Caki2 (cell line): ENCODE measurements around the gene ASIC2. TPM values are rescaled to one million over a fixed set of nuclear protein-coding genes. Genes with fewer than 3 reads are reported as not detected.

ENCODE experiments used
- DNase-seq: peaks from one replicate; pipeline ENCODE4 v3.0.0-alpha.2; 2015; ENCODE audit warnings: low read depth
- in situ Hi-C: cut with HindIII; loops from 2 replicates; pipeline ENCODE4 v1.10.0; 2016; ENCODE audit warnings: low sequenced_read_pairs, low pct_unique_long_range_greater_than_20kb, mixed read lengths
- total RNA-seq: library from RNA; depleted of rRNA; stranded (reverse); fragments of >200 nt; shearing (Covaris generic); gene quantifications from 2 replicates; pipeline ENCODE4 v1.2.3, GENCODE V29; 2014; ENCODE audit warnings: low replicate concordance

The ASIC2 gene
- total RNA-seq, 1 experiment from 2014 or later, result 2.4 TPM

DNA sequence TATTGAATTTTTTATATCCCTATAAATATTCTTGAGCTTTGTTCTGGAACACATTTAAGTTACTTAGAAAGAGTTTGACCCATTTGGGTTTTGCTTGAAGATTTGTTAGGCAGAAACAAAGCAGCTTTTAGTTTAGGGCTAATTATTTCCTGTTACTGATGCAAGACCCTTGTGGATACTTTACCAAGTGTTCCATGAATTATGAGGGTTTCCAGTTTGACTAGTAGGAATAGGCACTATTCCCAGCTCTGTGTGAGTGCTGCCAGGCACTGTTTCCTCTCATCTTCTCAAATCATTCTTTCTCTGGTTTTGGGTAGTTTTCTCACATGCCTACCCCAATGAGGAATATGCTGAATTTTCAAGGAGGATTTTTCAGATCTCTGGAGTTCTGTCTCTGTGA, 221.4 kb downstream of the ASIC2 start:
- DNase-seq, result no peak
- in situ Hi-C loops, result no loop called here

DNA sequence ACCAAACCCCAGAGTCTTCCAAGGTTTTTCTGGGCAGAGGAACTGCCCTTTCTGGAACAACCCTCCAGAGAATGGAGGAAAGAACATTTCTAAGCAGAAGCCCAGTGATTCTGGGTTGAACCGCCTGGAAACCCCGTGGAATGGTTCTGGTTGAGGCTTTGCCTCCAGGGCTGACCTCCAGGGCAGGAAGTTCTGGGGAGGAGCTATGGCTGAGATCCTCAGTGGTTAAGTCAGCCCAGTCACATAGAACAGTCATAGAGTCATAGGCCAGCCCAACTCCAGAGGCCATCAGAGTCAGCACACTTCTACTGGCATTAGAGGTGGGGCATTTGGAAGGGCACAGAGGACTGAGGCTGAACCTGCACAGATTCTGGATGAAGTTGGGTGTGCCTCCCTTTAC, 235.5 kb downstream of the ASIC2 start:
- in situ Hi-C loops, result no loop called here
- no peak for DNase-seq

DNA sequence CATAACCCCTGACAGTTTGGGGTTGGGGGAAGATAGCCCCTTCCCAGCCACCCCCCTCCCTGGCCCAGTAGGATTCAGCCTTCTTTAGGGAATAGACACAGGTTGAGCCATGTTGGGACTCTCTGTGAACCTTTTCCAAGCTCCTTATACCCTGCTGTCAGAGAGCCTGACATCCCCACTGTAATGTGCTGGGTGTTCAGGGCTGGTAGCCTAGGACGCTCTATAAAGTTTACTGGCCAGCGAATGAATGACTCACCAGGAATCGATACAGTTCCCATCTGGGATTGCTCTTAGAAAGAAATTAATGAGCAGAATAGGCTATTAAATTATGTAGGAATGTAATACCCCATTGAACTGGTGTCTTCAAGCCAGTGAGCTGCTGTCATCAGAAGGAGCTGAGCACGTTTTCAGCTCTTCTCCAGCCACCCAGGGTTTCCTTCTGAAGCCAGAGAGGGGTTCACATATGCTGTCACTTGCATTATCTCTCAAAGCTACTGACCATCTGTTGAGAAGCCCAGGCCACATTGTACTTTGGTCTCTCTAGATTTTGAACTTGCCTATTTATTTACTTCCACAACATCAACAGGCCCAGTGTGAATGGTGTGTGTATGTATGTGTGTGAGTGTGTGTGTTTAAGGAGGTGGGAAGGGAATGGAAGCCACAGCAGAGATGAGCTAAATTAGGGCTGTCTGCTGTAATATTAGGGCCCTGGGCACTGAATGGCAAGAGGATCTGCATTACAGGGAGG, 236.5 kb downstream of the ASIC2 start:
- no peak for DNase-seq
- in situ Hi-C loops, result no loop called here

DNA sequence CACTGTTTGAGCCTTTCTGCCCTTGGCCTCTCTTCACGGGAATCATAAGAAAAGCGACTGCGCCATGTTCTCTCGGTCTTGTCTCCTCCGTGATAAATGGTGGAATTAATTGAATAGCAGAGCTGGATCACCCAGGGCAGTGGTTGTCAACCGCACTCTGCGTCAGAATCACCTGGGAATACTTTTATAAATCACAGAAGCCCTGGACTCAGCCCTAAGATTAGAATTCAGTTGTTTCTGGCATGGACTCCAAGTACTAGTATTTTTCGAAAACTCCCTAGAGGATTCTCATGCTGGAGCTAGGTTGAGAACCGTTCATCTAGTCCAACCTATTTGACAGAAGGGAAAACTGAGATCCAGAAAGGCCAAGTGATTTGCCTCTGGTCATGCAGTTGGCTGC, 237.3 kb downstream of the ASIC2 start:
- DNase-seq, result no peak
- in situ Hi-C loops, result no loop called here

DNA sequence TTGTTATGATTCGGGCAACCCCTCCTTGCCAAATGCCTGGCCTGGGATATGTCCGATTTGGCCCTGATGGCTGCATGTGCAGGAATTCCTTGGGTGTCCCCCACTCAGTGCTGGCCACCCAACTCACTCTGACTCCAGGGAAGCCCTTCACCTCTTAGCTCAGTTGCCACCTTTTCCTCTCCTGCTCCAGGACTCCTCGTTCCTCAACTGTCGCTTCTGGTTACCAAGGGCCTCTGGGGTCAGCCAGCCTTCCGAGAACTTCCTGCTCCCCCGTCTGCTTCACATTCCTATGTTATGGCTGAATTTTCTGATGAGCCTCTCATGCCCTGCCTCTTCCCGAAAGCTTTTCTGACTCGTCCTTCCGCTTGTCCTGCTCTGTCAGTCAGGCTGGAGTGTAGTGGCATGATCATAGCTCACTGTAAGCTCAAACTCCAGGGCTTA, 237.9 kb downstream of the ASIC2 start:
- DNase-seq, result no peak
- in situ Hi-C loops, result no loop called here

GRCh38 chr17:33054412-33054811, 238.7 kb downstream of the ASIC2 start:
- DNase-seq, result no peak
- in situ Hi-C loops, result no loop called here

DNA sequence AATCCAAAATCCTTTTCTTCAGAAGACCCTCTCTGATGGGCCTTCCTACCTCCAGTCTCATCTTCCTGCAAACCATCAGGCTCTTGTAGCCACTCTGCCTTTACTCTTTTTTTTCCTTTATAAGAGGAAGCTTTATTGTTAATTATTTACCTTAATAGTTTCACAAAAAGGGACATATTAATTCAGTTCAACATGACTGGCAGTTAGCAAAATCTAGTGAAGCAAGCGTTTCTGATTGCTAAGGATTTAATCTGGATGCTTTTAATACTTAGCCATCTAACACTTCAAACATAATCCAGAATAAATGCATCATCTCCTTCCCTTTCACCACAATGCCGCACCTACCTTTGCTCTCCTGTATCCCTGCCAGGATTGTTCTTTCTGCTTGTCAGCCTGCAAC, 239.4 kb downstream of the ASIC2 start:
- in situ Hi-C loops, result no loop called here
- DNase-seq, result peak; percentile 35

GRCh38 chr17:33052856-33053255, 240.2 kb downstream of the ASIC2 start:
- in situ Hi-C loops, result no loop called here
- DNase-seq, result no peak

- in situ Hi-C loops, result no loop called here
- no peak for DNase-seq
Measured at GRCh38 chr17:33050611-33051140, 242.4 kb downstream of the ASIC2 start.

- peak; percentile 32 for DNase-seq
- in situ Hi-C loops, result no loop called here
Measured at GRCh38 chr17:33049781-33050414, 243.2 kb downstream of the ASIC2 start.

DNA sequence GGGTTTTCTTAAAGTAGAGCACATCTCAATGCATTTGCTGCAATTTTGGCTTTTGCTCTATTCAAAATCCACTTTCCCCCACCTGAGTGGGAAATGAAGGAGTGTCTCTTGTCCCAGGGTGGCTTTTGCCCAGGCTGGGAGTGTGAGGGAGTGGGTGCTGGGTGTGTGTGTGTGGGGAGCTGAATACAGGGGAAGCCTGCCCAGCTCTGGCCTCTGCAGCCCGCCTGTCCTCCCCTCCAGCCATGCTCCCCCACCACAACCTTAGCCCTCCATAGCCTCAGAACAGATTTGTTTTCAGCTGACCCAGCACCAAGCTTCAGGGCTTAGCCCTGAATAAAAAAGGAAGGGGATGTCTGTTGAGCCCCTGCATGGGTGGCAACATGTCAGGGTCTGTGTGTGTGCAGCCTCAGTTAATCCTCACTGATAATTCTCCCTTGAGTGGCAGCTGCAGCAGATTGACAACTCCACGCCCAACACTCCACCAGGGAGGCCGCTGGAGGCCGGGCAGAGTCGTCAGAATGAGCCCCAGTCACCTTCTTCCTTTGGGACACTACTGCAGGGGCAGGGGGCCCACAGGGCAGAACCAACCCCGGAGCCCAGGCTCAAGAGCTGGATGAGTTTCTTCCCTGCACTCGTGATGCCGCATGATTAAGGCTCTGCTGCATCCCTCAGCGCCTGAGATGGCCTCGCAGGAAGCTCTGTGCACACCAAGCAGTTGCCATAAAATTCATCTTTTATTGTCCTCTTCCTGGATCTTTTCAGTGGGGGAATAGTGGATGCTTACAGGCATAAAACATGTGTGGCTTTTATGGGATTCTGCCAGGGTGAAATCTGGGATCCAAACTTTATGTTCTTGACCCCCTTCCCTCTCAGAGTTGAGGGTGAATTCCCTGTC, 246.5 kb downstream of the ASIC2 start:
- in situ Hi-C loops, result no loop called here
- DNase-seq, result no peak

DNA sequence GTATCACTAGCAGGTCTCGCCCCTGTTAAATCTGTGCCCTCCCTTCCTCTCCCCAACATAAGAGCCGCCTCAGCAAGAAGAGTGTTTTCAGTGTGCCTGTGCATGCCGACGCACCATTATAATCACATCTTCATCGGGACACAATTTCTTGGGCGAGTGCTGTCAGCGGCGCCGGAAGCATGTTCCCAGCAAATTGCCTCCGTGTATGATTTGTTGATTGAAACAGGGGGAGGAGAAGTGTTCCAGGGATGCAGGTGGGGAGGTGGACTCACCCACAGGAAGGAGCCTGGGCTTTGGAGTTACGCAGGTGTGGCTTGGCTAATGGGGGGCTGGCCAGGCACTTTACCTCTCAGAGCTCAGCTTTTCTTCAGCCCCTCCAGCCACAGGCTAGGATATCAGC, 247.9 kb downstream of the ASIC2 start:
- in situ Hi-C loops, result no loop called here
- DNase-seq, result no peak

- in situ Hi-C loops, result no loop called here
- no peak for DNase-seq
Measured at GRCh38 chr17:33044771-33045170, 248.3 kb downstream of the ASIC2 start.

DNA sequence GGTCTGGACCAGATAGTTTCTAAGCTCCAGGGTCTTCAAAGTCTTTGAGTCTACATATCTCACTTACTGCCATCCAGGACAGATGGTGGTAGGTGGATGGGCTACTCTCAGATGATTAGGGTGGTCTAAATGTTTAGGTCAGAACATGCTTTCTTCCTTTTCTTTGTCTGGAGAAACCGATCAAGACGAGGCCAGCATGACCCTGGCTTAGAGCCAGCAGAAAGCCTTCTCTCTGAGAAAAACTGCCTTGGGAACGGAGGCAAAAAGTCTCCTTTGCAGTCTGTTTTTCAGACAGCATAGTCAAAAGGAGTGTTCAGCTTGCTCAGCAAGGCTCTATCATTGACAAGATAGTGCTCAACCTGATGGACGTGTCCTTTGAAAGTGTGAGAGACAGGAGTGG, 252.6 kb downstream of the ASIC2 start:
- in situ Hi-C loops, result no loop called here
- DNase-seq, result no peak

- no peak for DNase-seq
- in situ Hi-C loops, result no loop called here
Measured at GRCh38 chr17:33039874-33040273, 253.2 kb downstream of the ASIC2 start.

- DNase-seq, result peak; percentile 45
- in situ Hi-C loops, result no loop called here
Measured at GRCh38 chr17:33038740-33039139, 254.4 kb downstream of the ASIC2 start.

DNA sequence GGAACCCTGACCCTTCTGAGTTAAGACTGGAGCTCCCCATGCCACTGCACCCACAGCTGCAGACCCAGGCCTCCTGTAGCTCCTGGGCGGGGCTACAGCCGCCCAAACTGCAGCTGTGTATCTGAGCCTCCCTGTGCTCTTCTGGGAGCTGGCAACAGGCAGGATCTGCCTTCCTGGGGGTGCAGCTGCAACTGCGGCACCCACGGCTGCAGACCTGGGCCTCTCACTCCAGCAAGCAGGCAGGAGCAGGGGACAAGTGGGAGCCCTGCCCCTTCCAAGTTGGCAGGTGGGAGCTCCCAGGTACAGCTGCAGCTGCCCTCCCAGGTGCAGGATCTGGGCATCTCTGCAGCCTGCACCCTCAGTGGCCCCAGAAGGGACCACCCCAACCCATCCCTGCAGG, 259.9 kb downstream of the ASIC2 start:
- no peak for DNase-seq
- in situ Hi-C loops, result no loop called here

DNA sequence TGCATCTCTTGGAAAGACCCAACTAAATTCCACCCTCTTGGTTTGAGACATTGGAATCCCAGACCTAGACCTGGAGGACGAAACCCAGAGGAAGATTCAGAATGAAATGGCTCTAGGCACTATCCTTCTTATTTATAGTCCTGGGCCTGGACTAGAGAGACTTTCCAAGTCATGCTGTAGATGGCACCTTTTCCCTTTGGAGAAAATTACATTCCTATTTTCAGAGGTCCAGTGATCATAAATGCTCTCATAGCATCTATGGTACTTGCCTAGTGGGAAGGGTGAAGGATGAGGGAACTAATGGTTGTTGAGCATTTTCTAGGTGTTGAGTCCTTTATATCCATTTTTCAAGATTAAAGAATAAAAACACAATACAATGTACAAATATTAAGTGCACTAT, 264.3 kb downstream of the ASIC2 start:
- in situ Hi-C loops, result no loop called here

GRCh38 chr17:33028061-33028460, 265.0 kb downstream of the ASIC2 start:
- in situ Hi-C loops, result no loop called here
- no peak for DNase-seq

More for the DNA sequence above, 264.3 kb downstream of the ASIC2 start:
- DNase-seq, result no peak
